NAMALWA (cell line): ENCODE results near the gene RTL1.

Experiments used
- DNase-seq: peaks from one replicate; pipeline ENCODE4 v3.0.0-alpha.2; 2015; ENCODE audit warnings: low spot score

RTL1 gene

GRCh38 chr14:100866666-100867630 lies 36.6 kb downstream of the RTL1 start:
- no peak for DNase-seq

DNA sequence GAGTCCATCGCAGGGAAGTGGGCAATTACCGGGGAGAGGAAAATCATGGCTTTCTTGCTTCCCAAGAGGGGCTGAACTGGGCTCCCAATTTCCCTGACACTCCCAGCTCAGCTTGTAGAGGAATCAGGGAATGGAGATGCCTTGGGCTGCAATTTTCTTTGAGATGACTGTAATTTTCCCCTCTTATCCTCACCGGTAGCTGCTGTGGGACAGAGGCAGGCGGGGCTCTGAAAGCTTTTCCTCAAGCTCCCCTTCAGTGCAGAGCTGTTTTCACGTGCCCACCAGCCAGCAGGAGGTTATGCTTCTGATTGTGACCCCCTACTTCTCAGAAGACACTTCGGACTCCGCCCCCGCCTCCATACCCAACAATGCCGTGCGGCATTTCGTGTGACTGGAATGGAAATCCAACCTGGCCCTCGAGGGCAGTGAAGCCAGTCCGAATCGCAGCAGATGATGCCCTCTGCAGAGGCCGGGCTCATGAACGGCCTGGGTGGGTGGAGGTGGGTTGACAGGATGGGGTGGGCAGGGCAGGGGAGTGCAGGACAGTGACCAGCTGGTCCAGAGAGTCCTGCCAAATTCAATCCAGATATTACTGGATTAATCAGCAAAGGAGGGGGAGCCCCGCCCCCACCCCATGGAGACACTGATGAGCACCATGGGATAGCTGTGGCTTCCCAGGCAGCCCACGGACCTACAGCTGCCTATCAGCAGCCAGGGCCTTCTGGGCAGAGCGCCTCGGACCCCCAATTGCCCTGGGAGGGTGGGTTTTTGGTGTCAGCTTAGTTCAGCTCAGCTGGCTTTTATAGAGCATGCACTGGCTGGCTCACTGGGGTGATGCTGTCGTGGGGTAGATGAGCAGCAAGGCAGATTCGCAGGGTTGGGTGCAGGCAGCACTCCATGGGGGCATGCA lies 37.6 kb downstream of the RTL1 start:
- DNase-seq: no peak

GRCh38 chr14:100864960-100865681 lies 38.4 kb downstream of the RTL1 start:
- DNase-seq: no peak

- DNase-seq: no peak
Observed at GRCh38 chr14:100864206-100864605, 39.3 kb downstream of the RTL1 start.

DNA sequence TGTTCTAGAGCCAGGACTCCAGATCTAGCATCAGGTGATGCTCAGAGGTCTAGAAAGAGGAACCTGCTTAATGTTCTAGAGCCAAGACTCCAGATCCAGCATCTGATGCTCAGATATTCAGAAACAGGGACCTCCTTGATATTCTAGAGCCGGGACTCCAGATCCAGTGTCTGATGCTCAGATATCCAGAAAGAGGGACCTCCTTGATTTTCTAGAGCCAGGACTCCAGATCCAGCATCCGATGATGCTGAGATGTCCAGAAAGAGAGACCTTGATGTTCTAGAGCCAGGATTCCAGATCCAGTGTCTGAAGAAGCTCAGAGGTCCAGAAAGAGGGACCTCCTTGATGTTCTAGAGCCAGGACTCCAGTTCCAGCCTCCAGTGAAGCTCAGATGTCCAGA lies 40.7 kb downstream of the RTL1 start:
- peak; percentile 3 for DNase-seq

DNA sequence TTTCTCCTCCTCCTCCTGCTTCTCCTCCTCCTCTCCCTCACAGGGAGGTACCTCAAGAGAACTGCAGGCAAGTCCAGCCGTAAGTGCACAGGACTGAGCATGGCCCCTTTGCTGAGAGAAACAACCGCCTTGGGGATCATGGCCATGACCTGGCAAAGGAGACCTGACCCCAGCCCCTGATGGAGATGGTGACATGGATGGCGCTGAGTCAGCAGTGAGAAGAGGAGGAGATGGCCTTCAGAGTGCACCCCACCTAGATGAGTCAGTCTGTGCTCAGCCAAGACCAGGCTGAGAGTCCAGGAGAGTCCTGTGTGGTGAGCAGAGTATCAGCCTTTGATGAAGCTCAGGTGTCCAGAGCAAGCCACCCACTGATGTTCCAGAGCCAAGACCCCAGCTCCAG lies 41.2 kb downstream of the RTL1 start:
- no peak for DNase-seq

DNA sequence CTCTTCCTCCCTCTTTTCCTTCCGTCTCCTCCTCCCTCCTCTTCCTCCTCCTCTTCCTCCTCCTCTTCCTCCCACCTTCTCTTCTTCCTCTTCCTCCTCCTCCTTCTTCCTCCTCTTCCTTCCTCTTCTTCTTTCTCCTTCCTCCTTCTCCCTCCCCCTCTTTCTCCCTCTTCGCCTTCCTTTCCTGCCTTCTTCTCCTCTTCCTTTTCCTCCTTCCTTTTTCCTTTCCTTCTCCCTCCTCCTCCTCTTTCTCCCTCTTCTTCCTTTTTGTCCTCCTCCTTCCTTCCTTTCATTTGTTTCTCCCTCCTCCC lies 41.6 kb downstream of the RTL1 start:
- DNase-seq: no peak

DNA sequence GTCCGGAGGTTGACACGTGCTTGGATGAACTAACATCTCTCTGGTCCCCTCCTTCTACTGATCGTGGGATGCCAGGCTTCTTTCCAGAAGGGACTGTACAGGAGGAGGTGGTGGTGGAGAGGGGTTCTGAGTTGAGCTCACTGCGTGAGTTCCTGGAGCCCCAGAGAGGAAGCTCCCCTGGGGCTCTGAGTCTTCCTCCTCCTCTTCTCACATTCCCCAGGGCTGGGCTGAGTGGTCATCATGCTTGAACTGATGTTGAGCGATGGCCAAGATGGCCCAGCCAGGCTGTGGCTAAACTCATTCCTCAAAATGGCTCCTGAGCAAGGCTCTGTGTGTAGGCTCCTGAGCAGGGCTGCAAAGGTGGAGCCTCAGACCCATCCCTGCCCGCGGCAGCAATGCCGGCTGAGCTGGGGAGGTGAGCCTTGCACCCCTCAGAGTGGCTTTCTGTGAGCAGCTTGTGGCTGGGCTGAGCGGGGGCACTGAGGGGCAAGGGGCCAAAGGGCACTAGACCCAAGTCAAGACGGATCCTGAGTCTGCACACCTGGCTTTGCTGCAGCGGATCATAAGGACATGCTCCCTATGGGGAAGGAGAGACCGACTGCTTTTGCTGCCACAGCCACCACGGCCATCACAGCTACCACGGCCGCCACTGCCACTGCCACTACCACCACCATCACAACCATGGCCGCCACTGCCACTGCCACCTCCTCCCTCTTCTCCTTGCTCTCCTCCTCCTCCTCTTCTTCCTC lies 42.2 kb downstream of the RTL1 start:
- DNase-seq: no peak

DNA sequence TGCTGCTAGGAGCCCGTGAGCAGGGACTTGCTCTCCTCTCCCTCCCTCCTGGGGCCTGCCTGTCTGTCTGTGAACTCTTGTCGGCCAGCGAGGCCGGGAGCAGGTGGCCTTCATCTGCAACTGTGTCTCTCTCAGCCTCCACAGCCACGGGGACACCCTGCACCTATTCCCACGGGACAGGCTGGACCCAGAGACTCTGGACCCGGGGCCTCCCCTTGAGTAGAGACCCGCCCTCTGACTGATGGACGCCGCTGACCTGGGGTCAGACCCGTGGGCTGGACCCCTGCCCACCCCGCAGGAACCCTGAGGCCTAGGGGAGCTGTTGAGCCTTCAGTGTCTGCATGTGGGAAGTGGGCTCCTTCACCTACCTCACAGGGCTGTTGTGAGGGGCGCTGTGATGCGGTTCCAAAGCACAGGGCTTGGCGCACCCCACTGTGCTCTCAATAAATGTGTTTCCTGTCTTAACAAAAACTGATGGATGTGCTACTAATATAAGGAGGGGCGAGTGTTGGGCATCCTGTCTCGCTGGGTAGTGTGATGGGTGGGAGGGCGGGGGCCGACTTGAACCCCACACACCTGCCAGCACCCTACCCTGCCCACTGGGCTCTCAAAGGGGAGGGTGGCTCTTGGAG lies 42.9 kb downstream of the RTL1 start:
- no peak for DNase-seq

- DNase-seq: no peak
Observed at GRCh38 chr14:100859781-100860180, 43.7 kb downstream of the RTL1 start.

DNA sequence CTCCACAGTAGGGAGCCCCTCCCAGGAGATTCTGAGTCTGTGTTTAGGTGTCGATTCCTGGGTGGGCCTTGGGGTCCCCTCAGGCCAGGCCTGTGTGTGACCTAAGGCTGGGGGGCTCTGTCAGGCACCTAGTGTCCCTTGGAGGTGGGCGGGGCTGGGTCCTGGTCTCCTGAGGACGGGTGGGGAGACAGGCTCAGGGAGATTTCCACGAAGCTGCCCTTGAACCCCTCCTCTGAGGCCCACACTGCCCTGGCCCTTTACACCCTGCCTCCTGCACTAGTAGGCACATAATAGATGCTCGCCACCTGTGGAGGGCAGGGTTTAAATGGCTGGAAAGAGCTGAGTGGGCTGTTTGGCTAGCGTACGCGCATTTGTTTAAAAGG lies 44.7 kb downstream of the RTL1 start:
- no peak for DNase-seq

GRCh38 chr14:100857923-100858837 lies 45.3 kb downstream of the RTL1 start:
- DNase-seq: no peak

DNA sequence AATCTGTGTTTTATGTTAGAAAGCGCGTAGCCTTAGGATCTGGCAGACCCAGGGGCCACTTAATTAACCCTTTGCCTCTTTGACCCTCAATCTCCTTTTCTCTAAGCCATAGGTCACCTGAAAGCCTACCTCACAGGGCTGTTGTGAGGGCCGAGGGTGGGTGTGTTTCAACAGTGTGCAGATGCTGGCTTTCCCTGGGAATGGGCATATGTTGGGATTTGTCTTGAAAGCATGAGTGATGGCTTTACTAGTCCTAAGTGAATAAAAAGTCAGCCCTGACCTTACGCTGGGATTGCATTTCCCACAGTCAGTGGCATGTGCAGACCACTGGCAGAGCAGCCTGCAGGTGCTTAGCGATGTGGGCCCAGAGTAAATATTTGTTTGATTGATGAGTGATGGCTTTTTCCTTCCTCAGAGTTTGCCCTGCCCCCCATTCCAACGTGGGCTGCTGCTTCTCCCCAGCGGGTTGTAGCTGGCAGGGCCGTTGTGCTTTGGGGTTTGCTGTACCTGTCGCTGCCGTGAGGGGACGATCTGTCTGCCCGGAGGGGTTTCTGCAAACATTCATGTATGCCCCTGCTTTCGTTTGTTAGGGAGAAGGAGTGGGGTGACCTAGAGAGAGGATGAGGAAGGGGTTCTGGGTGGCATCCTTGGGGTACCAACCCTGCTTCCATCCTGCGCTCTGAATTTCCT lies 46.1 kb downstream of the RTL1 start:
- no peak for DNase-seq

DNA sequence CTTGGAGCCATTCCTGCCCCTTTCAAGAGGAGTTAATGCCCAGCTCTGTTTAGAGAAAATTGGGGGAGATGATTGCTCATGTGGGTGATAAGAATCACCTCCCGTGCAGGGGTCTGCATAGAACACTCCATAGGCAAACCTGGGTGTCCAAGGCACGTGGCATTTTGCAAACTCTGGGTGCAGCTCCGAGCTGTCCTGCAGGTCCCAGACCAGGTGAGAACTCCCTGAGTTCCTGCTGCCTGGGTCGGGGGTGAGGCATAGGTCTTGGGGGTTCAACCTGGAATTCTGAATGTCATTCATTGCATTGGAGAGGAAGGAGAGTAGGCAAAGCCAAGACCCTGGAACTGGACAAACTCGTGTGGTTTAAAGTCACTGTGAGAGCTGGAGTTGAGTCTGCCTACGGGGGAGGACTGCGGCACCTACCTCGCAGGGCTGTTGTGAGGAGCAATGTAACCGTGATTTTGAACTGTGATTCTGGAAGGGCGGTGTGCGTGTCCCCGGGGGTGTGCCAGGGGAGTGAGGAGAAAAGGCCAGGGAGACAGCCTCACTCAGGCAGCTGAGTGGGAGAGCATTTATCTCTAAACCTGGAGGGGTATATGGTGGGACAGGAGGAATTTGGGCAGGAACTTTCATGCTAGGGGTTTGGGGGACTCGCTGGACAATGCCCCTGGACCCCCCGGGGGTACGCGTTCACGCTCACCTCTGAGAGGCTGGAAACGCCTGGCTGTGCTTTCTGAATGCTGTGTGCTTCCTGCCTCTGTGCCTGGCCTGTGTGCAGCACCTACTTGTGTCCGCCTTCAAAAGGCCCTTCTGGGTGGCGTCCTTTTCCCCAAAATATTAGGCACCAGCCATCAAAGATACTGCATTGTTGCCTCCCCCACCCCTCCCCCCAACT lies 47.2 kb downstream of the RTL1 start:
- DNase-seq: no peak

DNA sequence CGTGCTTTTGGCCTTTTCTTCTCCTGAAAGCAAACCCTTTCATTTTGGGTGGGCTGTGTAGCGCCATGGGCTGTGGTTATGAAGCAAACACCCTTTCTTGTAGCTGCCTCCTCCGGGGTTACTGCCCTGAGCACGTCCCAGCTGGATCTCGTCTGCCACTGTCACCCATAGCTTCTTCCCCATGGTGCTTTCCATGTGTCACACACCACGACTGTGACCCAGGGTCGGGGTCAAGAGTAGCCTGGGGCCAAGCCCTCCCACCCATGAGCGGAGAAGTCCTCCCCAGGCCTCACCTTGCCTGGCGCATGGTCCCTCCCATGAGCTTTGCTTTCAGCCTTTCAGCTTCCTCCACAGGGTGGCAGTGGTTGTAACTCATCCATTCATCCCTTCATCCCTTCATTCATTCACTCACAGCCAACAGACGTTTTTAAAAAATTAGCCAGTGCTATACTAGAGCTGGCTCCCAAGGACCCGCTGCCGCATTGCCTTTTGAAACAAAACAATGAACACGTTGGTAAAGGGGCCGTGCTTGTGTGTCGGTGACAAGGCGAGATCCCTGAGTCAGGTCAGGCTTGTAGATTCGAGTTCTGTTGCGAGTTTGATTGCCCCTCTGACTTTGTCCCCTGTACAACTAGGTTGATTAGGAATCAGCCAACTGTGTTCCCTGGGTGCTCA lies 48.1 kb downstream of the RTL1 start:
- no peak for DNase-seq

DNA sequence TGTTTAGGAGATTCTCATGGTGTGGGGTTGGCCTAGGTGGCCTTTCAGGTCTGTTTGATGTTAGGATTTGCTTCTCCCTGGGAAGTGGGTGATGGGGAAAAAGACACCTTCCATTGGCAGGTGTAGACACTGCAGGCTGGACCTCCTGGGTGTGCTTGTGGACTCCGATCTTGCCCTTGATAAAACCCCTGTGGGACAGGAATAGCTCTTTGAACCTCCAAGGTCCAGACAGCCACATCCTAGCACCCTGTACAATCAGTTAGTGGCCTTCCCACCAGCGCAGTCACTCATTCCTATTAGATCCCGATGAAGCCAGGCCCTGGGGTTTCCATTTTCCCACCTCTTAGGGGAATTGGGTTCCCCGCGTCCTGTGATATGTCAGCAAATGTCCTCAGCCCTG lies 49.1 kb downstream of the RTL1 start:
- DNase-seq: no peak

DNA sequence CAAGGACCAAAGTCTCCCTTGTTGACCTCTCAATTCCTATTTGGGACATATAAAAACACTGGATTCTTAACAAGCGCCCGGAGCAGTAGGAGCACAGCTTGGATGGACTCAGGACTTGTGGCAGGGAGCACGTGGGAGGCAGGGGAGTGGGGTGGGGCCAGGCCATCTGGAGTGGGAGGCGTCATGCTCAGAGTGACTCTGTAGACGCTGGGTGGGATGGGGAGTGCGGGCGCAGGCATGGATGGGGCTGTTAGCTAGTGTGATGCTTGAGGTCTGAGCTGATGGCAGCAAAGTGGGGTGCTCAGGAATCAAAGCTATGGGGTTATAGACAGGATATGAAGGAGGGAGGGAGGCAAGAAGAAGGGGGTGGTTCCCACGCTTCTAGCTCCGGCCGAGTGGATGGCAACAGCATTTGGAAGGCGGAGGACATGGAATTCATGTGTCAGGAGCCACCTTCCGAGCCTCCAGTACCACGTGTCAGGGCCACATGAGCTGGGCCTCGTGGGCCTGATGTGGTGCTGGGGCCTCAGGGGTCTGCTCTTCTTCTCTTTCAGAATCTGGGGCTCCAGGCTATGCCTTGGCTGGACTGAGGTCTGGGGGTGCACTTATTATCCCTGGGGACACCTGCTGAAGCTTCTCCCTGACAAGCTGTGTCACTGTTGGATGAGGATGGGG lies 51.4 kb downstream of the RTL1 start:
- no peak for DNase-seq

DNA sequence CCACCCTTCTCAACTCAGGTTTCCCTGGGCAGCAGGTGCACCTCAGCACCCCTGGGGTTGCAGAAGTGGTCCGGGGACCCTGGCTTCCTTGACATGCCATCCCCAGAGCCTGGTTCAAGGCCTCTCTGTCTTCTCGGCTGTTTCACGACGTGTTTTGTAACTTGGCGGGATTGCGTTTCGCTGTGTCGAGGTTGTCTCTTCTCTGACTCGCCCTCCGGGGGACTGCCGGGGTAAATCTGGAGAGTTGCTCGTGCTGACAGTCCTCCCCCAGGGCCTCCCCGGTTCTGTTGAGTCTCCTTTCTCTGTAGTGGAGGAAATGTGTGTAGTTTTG lies 52.0 kb downstream of the RTL1 start:
- DNase-seq: no peak
